Measurements from ENCODE around the gene STIM1.

GRCh38 chr11:4134806-4135205 is 279.3 kb downstream of the STIM1 start:
- no peak for TF ChIP-seq GATA2 (IDR thresholded peaks at IDR 0.05; ENCODE audit: low read depth, low read length)
- no peak for TF ChIP-seq GATA3 (IDR thresholded peaks at IDR 0.05; ENCODE audit: low read depth, low read length)
